Measurements from ENCODE around the gene PODN. TPM values are rescaled to one million over a fixed set of nuclear protein-coding genes. Genes with fewer than 3 reads are reported as not detected.

PODN gene
- total RNA-seq, 1 experiment from 2014 or later, result 0.10 TPM

DNA sequence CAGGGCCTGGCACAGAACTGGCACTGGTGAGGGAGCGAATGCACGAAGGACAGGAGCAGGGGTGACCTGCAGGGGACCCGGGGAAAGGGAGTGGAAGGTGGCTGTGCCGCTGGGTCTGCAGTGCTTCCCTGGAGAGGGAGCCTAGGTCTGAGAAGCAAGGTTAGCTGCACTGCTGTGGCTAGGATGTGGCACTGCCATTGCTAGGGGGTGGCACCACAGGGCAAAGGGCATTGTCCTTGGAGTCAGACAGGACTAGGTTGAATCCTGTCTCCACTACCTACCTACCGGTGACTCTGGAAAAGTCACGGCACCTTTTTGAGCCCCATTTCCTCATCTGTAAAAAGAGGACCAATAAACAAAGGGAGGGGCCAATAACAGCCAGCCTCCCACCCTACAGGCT, 52.1 kb downstream of the PODN start:
- no peaks in the 10 kb centered on the region for H3K36me3 ChIP-seq
- no peak overlapping the region for H3K4me3 ChIP-seq
- peaks cover 8% of the 10 kb centered on the region for H3K9me3 ChIP-seq
- no peaks in the 10 kb centered on the region for H3K27me3 ChIP-seq
- no peak for DNase-seq

DNA sequence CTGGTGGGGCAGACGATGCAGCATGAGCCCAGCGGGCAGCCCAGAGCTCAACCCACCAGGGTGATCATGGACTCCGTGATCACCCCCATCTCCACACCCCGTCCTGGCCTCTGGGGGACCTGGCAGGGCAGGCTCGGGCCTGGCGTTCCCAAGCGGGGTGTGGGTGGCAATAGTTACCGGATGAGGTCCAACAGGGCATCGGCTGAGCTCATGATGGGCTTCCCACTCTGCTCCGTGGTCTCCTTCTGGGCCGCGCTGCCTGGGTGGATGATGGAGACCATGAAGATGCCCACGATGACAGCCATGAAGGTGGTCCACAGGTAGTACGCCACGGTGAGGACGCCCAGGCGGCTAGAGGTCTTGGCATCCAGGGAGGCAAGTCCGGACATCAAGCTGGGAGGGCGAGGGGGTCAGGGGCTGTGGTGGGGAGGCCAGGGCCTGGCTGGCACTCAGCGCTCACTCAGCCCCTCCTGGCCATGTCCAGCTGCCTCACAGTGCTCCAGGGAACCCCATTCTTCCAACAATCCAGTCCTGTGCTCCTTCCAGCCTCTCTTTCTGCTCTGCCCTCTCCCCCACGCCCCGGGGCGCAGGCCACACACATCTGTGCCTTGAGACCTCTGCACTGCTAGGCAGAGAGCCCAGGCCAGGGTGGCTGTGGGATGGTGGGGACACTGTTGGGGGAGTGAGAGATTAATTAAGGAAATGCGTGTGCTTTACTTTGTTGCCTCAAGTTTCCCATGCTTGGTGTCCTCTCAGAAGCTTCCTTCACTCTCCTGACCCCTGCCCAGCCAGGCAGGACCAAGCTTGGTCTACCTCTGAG, 52.8 kb downstream of the PODN start:
- no peak overlapping the region for H3K4me3 ChIP-seq
- no peak for DNase-seq
- H3K36me3 ChIP-seq, result no peaks in the 10 kb centered on the region
- H3K9me3 ChIP-seq, result peaks cover 8% of the 10 kb centered on the region
- no peaks in the 10 kb centered on the region for H3K27me3 ChIP-seq

DNA sequence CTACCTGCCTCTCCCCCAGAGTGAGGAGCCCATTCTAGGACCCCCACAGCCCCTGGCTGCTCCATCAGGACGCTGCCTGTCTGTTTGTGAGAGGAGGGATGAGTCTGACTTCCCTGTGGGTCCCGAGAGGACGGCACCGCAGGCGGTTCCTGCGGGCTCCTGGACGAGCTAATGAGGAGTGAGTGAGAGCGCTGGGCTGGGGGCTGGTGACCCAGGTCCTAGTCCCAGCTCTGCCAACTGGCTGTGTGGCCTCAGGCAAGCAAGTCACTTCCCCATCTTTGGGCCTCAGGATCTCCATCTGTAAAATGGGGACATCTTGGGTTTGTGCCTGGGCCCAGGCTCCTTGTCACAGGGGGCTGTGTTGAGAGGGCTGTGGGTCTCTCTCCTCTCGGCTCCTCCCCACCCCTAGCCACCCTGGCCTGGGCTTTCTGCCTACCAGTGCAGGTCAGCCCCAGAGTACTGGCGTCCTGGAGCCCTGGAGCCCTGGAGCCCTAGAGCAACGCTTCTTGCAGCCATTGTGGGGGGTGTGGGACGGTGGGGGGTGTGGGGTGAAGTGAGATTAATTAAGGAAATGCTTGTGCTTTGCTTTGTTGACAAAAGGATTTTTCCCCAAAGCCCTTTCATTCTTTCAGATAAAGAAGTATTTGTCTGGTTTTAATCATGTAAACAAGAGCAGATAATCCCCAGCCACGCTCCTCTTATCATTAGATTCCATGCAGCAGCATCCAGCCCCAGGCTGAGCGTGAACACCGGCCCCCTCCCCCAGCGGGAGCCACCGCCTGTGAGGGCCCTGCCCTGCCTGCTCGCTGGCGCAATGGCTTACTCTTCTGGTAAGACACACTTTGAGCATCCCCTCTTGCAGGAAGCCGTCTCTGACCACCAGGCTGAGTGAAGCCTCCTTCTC, 53.6 kb downstream of the PODN start:
- Histone ChIP-seq H3K4me3 (no peak overlapping the region), H3K9me3 (peaks cover 8% of the 10 kb centered on the region), H3K27me3 (no peaks in the 10 kb centered on the region), H3K36me3 (no peaks in the 10 kb centered on the region)
- DNase-seq, result no peak

DNA sequence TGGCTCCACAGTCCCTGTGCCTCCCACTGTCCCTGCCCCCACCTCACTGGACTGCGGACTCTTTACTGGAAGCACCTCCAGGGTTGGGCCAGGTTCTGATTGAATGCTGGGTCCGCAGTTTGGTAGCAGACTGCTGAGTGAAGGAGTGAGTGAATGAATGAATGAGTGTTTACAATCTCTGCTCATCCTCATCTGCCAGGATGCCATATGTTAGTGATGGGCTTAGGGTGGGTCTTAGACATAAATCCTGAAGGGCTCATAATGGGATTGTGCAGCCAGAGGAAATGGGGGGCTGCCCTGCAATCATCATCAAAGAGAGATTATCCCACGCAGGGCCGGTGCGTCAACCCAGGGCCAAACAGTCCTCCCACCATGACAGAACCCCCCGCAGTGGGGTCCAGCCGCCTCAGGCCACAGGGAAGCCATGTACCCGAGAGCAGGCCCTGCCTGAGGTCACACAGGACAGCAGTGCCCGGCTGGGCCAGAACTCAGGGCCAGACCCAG, 54.3 kb downstream of the PODN start:
- no peak for DNase-seq
- no peak overlapping the region for H3K4me3 ChIP-seq
- no peaks in the 10 kb centered on the region for H3K36me3 ChIP-seq
- peaks cover 8% of the 10 kb centered on the region for H3K9me3 ChIP-seq
- no peaks in the 10 kb centered on the region for H3K27me3 ChIP-seq

DNA sequence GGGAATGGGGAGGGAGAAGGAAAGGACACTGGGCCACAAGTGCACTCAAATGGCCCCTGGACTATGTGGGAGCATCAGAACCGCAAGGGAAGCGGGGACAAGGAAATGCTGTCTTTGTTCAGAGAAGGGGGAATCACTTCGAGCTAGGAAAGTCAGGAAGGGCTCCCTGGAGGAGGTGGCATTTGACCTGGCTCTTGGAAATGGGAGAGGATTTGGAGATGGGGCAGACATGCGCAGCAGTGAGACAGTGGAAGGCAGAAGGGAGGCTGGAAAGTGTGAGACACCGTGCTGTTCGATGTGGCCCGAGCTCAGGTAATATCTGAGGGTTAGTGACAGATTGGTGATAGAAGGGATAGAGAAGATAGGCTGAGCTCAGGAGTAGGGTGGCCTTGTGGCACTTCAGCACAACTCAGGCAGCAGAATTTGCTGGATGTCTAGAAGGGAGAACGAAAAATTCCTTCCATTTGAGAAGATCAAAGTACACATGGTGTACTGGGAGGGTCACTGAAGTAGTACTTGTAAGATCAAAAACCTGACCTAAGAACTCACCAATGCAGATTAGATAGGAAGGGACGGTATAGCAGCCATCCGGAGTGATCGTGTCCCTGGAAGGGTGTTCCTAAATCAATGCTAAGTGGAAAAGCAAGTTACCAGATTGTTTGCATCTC, 55.1 kb downstream of the PODN start:
- no peak for DNase-seq
- Histone ChIP-seq H3K4me3 (no peak overlapping the region), H3K36me3 (no peaks in the 10 kb centered on the region)

DNA sequence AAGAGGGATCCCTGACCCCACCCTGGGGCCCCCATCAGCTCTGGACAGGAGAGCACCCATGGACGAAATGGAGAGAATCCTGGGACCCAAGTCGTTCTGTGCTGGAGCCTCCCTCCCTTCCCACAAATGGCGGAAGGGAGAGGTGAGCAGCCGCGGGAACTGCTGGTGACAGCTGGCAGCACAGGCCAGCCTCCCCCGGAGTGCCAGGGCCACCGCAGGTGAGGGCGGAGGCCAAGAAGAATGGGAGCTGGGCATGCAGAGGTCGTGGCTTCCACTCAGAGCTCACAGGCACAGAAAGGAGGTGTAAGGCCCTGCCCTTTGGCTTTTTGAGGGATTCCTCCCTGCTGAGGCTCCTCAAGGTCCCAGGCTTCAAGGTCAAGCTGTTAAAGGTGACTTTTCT, 55.8 kb downstream of the PODN start:
- Histone ChIP-seq H3K27me3 (no peaks in the 10 kb centered on the region), H3K4me3 (no peak overlapping the region), H3K36me3 (no peaks in the 10 kb centered on the region), H3K9me3 (no peaks in the 10 kb centered on the region)
- no peak for DNase-seq

More for the DNA sequence above, 55.1 kb downstream of the PODN start:
- H3K27me3 ChIP-seq, result no peaks in the 10 kb centered on the region
- H3K9me3 ChIP-seq, result peaks cover 2% of the 10 kb centered on the region

DNA sequence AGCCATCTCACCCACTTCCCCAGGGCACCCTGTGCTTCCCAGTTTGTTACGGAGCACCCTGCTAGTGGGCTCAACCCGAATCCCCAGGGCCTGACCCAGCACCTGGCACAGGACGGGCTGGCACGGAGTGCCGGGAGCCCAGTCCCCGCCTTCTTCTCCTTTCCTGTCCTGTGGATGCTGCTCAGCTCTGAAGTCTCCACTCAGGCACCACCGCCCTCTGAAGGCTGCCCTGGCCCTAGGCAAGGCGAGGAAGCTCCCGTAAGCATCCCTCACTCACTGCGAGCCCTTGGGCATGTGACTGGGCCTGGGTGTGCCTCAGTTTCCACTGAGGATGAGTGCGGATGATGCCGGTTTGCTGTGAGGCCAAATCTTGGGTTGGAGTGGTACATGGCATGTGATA, 58.6 kb downstream of the PODN start:
- no peak for DNase-seq
- Histone ChIP-seq H3K9me3 (no peaks in the 10 kb centered on the region), H3K27me3 (no peaks in the 10 kb centered on the region), H3K4me3 (no peak overlapping the region), H3K36me3 (no peaks in the 10 kb centered on the region)

DNA sequence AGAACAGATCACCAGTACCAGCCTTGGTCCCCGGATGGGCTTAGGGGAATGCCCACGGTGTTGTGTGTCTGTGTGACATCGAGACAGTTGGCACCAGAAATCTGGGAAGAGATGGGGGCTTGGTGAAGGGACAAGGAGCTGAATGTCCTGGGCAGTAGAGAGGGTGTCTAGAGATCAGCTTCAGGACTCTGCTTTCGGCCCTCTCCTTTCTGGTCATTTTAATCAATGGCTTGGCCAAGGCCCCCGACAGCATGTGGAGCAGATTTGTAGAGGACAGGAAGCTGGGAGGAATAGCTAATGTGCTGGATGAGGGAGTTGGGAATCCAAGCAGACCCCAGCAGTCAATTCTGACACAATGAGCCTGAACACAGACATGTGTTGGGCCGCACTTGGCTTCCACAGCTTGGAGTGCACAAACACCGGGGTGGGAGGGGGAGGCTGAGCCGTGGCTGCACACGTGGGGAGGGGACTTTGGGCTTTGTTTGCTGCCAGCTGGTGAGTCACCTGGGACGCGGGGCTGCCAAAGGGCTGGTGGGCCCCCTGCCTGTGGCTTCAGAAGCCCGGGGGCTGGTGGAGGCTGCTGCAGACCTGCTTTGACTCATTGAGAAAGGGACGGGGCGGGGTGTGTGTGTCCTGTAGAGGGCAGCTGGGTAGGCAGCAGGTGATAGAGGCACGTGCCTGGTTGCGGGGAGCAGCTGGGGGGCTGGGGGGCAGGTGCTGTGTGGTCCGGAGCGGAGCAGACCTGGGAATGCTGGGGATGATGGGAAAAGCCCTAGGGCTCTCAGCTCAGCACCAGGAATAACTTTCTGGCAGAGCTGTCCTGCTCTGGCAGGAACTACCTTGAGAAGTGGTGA, 59.5 kb downstream of the PODN start:
- no peaks in the 10 kb centered on the region for H3K9me3 ChIP-seq
- DNase-seq, result peak; percentile 76
- H3K4me3 ChIP-seq, result no peak overlapping the region
- H3K36me3 ChIP-seq, result no peaks in the 10 kb centered on the region
- no peaks in the 10 kb centered on the region for H3K27me3 ChIP-seq

DNA sequence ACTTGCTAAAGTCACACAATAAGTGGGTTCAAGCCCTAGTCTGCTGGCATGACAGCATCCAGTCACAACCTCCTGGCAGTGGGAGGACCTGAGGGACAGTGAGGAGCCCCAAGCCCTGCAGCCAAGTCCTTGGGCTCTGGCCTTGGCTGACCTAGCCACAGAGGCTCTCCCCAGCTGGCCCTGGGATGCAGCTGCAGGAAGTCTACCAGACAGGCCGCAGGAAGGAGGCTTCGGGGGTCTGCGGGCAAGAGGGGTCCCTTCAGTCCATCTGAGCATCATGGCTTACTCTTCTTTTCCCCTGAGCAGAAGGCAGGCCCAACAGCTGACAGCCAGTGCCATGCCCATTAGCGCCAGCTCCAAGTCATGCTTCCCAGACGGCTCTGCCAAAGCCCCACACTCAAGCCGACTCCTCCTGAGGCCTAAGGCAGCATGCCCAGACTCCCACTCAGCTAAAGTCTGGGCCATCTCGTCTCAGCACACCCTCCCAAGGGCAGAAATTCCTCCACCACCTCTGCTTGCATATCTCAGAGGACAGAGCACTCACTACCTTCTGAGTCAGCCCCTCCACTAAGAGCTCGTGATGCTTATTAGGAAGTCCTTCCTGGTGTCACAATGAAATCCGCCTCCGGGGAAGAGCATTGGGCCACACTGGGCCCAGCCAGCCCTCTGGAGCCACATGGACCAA, 60.3 kb downstream of the PODN start:
- H3K36me3 ChIP-seq, result no peaks in the 10 kb centered on the region
- H3K9me3 ChIP-seq, result no peaks in the 10 kb centered on the region
- peak; percentile 93 for DNase-seq

DNA sequence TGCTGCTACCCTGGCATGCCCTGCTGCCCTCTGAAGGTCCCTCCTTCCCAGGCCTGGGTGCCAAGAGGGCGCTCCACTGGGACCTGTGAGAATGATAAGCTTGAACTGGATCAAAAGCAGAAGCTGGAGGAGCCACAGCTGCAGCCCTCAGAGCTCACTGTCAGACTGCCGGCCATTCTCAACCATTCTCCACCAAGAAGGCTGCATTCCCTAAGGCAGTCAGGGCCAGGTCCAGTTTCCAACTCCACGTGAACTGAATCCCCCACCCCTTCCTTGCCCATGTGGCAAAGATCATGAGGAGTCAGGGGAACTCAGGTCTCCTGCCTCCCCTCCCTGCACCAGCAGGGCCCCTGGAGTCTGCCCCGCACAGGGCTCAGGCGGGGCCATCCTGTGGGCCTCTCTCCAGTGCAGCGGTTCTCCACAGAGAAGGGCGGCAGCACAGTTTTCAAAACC, 61.0 kb downstream of the PODN start:
- Histone ChIP-seq H3K4me3 (no peak overlapping the region), H3K9me3 (no peaks in the 10 kb centered on the region), H3K36me3 (no peaks in the 10 kb centered on the region), H3K27me3 (no peaks in the 10 kb centered on the region)
- DNase-seq, result no peak

More for the DNA sequence above, 60.3 kb downstream of the PODN start:
- H3K4me3 ChIP-seq, result no peak overlapping the region
- no peaks in the 10 kb centered on the region for H3K27me3 ChIP-seq

DNA sequence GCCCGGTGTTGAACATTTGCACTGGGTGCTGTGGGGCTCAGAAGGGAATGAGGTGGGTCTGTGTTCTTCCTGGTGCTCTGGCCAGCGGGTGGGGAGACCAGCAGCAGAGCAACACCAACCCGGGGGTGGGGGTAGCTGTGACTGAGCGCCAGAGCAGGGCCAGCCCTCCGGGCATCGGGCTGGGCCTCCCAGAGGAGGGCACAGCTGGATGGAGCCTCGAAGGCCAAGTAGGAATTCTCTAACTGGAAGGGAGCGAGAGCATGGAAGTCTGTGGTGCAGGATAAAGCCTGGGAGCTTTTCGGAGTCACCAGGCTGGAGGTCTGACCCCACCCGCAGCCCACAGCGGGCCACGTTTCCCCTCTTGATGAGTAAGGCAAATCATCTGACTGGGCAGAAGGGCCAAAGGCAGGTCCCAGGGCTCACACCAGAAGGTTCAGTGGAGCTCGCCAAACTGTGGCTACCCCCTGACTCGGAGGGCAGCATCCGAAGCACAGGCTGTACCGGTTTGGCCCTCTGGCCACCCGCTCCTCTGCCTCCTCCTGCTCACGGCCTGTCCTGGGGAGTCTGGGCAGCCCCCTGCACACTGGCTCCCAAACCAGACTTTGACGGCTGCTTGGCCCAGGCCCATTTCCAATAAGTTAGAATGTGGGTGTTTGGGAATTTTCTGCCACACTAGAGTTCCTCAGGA, 61.6 kb downstream of the PODN start:
- no peaks in the 10 kb centered on the region for H3K9me3 ChIP-seq
- H3K4me3 ChIP-seq, result no peak overlapping the region
- no peaks in the 10 kb centered on the region for H3K36me3 ChIP-seq
- H3K27me3 ChIP-seq, result no peaks in the 10 kb centered on the region
- DNase-seq, result peak; percentile 92

DNA sequence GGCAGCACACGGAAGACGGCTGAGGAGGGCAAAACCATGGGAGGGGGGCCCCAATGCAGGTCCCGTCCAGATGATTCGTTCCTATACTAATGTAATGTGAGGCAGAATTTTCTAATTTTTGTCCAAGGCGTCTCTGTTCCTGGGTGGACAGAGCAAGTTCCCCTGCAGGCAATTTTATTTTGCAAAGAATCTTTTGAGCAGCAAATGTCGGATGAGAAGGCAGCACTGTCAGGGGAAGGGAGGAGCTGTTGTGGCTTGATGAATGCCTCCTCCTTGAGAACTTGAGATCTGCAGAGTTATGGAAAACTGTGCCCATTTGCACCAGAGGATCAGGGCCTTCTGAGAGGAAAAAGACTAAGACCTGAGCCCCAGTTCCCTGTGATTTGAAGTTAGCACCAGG, 63.1 kb downstream of the PODN start:
- H3K36me3 ChIP-seq, result no peaks in the 10 kb centered on the region
- no peaks in the 10 kb centered on the region for H3K27me3 ChIP-seq
- no peak for DNase-seq
- H3K4me3 ChIP-seq, result no peak overlapping the region
- H3K9me3 ChIP-seq, result no peaks in the 10 kb centered on the region

DNA sequence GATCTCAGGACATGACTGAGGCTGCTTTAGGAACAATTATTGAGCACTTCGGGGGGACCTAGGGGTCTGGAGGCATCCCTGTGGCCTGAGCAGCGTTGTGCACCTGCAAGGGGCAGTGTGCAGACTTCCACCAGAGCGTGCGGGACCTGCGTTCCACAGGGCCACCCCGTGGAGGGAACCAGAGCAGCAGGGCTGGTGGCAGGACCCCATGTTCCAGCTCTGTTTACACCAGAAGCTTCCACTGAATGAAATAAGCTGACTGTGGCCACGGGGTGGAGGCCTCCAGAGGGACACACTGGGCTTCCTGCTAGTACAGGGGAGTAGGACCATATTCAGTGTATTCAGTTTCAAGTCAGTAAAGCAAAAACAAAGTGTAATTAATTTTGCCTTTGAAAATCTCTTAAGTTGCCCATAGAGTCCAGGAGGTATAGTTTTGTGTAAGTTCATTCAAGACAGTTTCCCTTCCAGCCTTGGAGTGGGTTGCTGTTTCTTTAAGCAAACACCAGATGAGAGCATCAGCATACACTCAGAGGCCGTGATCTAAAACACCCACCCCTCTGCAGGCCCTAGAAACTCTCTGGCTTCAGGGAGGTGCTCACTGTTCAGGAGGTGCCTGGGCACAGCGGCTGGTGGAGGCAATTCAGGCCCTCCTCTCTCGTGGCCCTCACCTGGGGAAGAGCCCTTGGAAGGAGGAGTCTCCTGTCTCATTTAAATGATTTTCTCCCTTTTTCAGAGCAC, 63.8 kb downstream of the PODN start:
- H3K27me3 ChIP-seq, result no peaks in the 10 kb centered on the region
- no peak for DNase-seq
- H3K4me3 ChIP-seq, result no peak overlapping the region
- H3K9me3 ChIP-seq, result no peaks in the 10 kb centered on the region
- H3K36me3 ChIP-seq, result no peaks in the 10 kb centered on the region

DNA sequence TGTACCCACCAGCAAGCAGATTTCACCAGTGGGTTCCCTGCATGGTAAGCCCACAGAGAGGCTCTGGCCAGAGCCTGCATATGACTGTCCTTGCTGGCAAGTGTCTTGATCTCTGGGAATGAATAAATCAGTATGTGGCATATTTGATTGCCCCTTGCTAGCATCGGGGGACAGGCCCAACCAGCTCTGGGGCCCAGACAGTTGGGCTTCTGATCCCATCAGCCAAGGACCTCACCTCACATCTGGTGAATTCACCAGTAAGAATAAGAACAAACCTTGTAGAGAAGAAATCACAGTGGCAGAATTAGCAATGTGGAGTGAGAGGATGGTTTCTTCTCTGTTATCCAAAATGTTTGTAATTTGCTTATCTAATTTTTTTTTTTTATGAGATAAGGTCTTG, 64.5 kb downstream of the PODN start:
- DNase-seq, result no peak
- no peaks in the 10 kb centered on the region for H3K36me3 ChIP-seq
- H3K4me3 ChIP-seq, result no peak overlapping the region
- H3K27me3 ChIP-seq, result no peaks in the 10 kb centered on the region
- H3K9me3 ChIP-seq, result no peaks in the 10 kb centered on the region
